ENCODE measurements around the gene NOCT.
"Not testable (repeated sequence)": the region's sequence is repeated elsewhere in the genome, so short reads cannot be mapped to it uniquely, and the experiment has no call there.

Gene NOCT

GRCh38 chr4:139025841-139026240 is 10.3 kb downstream of the NOCT start:
- CTCF ChIA-PET, result interaction anchor here (0.6 kb wide), 1 partner anchor 338 kb away, joined by 3 read pairs; no protein-coding TSS in a partner anchor
- POLR2A ChIA-PET (ENCODE audit: low non-redundant PET), result no interaction called here
- DNase-seq (ENCODE audit: low spot score), result no peak
- no peak for TF ChIP-seq CTCF (conservative IDR thresholded peaks at IDR 0.05; ENCODE audit: low read depth)
- 0 out of 2 replicates have a peak overlapping the region, but pooled peaks have one; percentile 20 for H3K27ac ChIP-seq

GRCh38 chr4:139027776-139028175 is 12.2 kb downstream of the NOCT start:
- ChIA-PET POLR2A (ENCODE audit: low non-redundant PET) (no interaction called here), CTCF (interaction anchor here (0.6 to 0.7 kb wide), 3 partner anchors 79 to 258 kb away, joined by 3 read pairs; no protein-coding TSS in a partner anchor)
- no peak overlapping the region for H3K27ac ChIP-seq
- no peak for TF ChIP-seq CTCF (conservative IDR thresholded peaks at IDR 0.05; ENCODE audit: low read depth)
- no peak for DNase-seq (ENCODE audit: low spot score)

GRCh38 chr4:139028191-139028661 is 12.6 kb downstream of the NOCT start:
- POLR2A ChIA-PET (ENCODE audit: low non-redundant PET), result no interaction called here
- no peak for DNase-seq (ENCODE audit: low spot score)
- H3K27ac ChIP-seq, result peak overlapping the region; percentile 42
- CTCF ChIA-PET, result interaction anchor here (0.6 to 0.7 kb wide), 3 partner anchors 79 to 257 kb away, joined by 3 read pairs; no protein-coding TSS in a partner anchor
- no peak for TF ChIP-seq CTCF (conservative IDR thresholded peaks at IDR 0.05; ENCODE audit: low read depth)

- CTCF ChIA-PET, result interaction anchor here (0.5 to 1.3 kb wide), 10 partner anchors 9 to 585 kb away, joined by 3 to 13 read pairs (median 4); partner anchors contain the start of gene NOCT
- H3K27ac ChIP-seq, result peak overlapping the region; percentile 33; the same call in 1 of the 2 replicates
- POLR2A ChIA-PET (ENCODE audit: low non-redundant PET), result interaction anchor here (0.6 kb wide), 1 partner anchor 69 kb away, joined by 4 read pairs; no protein-coding TSS in a partner anchor
- DNase-seq (ENCODE audit: low spot score), result not testable (repeated sequence)
Measured at GRCh38 chr4:139029866-139030363, 14.3 kb downstream of the NOCT start.

- ChIA-PET CTCF (interaction anchor here (0.5 to 1.3 kb wide), 13 partner anchors 10 to 589 kb away, joined by 3 to 13 read pairs (median 4); partner anchors contain the start of gene NOCT), POLR2A (ENCODE audit: low non-redundant PET) (interaction anchor here (0.6 kb wide), 1 partner anchor 1320 kb away, joined by 3 read pairs; no protein-coding TSS in a partner anchor)
- no peak overlapping the region for H3K27ac ChIP-seq
- TF ChIP-seq CTCF (conservative IDR thresholded peaks at IDR 0.05; ENCODE audit: low read depth), result peak; percentile 80
- peak; percentile 42 for DNase-seq (ENCODE audit: low spot score)
Measured at GRCh38 chr4:139030614-139031235, 15.1 kb downstream of the NOCT start.

GRCh38 chr4:139035650-139036049 is 20.1 kb downstream of the NOCT start:
- POLR2A ChIA-PET (ENCODE audit: low non-redundant PET), result no interaction called here
- CTCF ChIA-PET, result interaction anchor here (0.6 kb wide), 1 partner anchor 332 kb away, joined by 3 read pairs; no protein-coding TSS in a partner anchor
- H3K27ac ChIP-seq, result no peak overlapping the region
- no peak for TF ChIP-seq CTCF (conservative IDR thresholded peaks at IDR 0.05; ENCODE audit: low read depth)
- no peak for DNase-seq (ENCODE audit: low spot score)

- no peak for DNase-seq (ENCODE audit: low spot score)
- H3K27ac ChIP-seq, result no peak overlapping the region
- TF ChIP-seq CTCF (conservative IDR thresholded peaks at IDR 0.05; ENCODE audit: low read depth), result no peak
- ChIA-PET POLR2A (ENCODE audit: low non-redundant PET) (no interaction called here), CTCF (no interaction called here)
Measured at GRCh38 chr4:139036885-139037284, 21.3 kb downstream of the NOCT start.

Data from RWPE1 (cell line).